Measurements from ENCODE around the gene CORO2A.

GRCh38 chr9:98099898-98100297 lies 92.5 kb downstream of the CORO2A start:
- TF ChIP-seq EZH2 (IDR thresholded peaks at IDR 0.05; ENCODE audit: low read depth) (no peak), CTCF (conservative IDR thresholded peaks at IDR 0.05) (no peak)
